H1 (cell line): Measurements from ENCODE around the gene NPNT. TPM values are rescaled to one million over a fixed set of nuclear protein-coding genes. Genes with fewer than 3 reads are reported as not detected.

ENCODE experiments used
- CTCF ChIA-PET: fragments of 300-600 bp; sonication (Branson Sonifier 250); formaldehyde crosslinking; loops from one replicate; lab custom pipeline; 2021; ENCODE audit not compliant: partially characterized antibody; lab: Charles Lee
- POLR2A ChIA-PET: fragments of 300-600 bp; sonication (Branson Sonifier 250); formaldehyde crosslinking; loops from one replicate; lab custom pipeline; 2021; ENCODE audit warnings: inconsistent platforms; ENCODE audit not compliant: partially characterized antibody; lab: Charles Lee
- DNase-seq, 2 experiments: peaks; one replicate each; pipeline versions ENCODE4 v3.0.0 to v3.0.0-alpha.2; 2010 to 2022; ENCODE audit warnings: low spot score in 2 of 2, low read depth in 1 of 2, mixed read lengths in 1 of 2
- FAIRE-seq: peaks from 2 replicates; lab custom pipeline; 2011; peaks lifted over from hg19 to GRCh38; lab: Jason Lieb, UNC
- H2AFZ ChIP-seq: 2 replicates; pipeline ENCODE4 v1.8.1; 2012; ENCODE audit warnings: low read length, inconsistent platforms
- H2AK5ac ChIP-seq: 2 replicates; pipeline ENCODE4 v1.6.1; 2013; ENCODE audit warnings: low read depth, low read length
- H2BK120ac ChIP-seq: replicated peaks from 2 replicates; pipeline ENCODE3; 2013; ENCODE audit warnings: low read depth, low read length, inconsistent platforms
- H2BK12ac ChIP-seq: 2 replicates; pipeline ENCODE4 v1.6.1; 2013; ENCODE audit warnings: low read depth, low read length
- H2BK15ac ChIP-seq: 2 replicates; pipeline ENCODE4 v1.6.1; 2013; ENCODE audit warnings: low read length
- H2BK20ac ChIP-seq: 2 replicates; pipeline ENCODE4 v1.6.1; 2013; ENCODE audit warnings: low read length
- H2BK5ac ChIP-seq: 2 replicates; pipeline ENCODE4 v1.6.1; 2013; ENCODE audit warnings: low read depth, low read length
- H3K14ac ChIP-seq: 2 replicates; pipeline ENCODE4 v1.6.1; 2013; ENCODE audit warnings: inconsistent platforms; ENCODE audit not compliant: insufficient read length
- H3K18ac ChIP-seq: 2 replicates; pipeline ENCODE4 v1.6.1; 2013; ENCODE audit warnings: low read length; ENCODE audit errors: extremely low read depth
- H3K23ac ChIP-seq: 2 replicates; pipeline ENCODE4 v1.6.1; 2013; ENCODE audit warnings: inconsistent platforms; ENCODE audit not compliant: insufficient read length
- H3K23me2 ChIP-seq: 2 replicates; pipeline ENCODE4 v1.6.1; 2013; ENCODE audit warnings: low read depth, low read length
- H3K27ac ChIP-seq: 2 replicates; pipeline ENCODE4 v1.6.1; 2011; ENCODE audit warnings: low read depth, low read length, inconsistent platforms
- H3K27me3 ChIP-seq, 4 experiments: replicated peaks in 1 of 4; 1 replicate in 1 of 4; 2 replicates in 3 of 4; pipeline versions ENCODE4 v1.6.1 to v1.8.1; 2011 to 2013; ENCODE audit warnings: low read length in 3 of 4, mild to moderate bottlenecking in 3 of 4, inconsistent platforms in 2 of 4, mixed read lengths in 2 of 4, moderate library complexity in 1 of 4; ENCODE audit not compliant: control insufficient read depth in 3 of 4, insufficient read depth in 3 of 4; ENCODE audit errors: extremely low read depth in 1 of 4
- H3K36me3 ChIP-seq, 4 experiments: 2 replicates each; pipeline versions ENCODE4 v1.6.1 to v1.8.1; 2011 to 2013; ENCODE audit warnings: mild to moderate bottlenecking in 4 of 4, low read length in 3 of 4, moderate library complexity in 2 of 4, control low read depth in 1 of 4, inconsistent platforms in 1 of 4; ENCODE audit not compliant: insufficient read depth in 4 of 4, control insufficient read depth in 2 of 4
- H3K4ac ChIP-seq: replicated peaks from 2 replicates; pipeline ENCODE3; 2013; ENCODE audit warnings: low read length, low read depth, mixed read lengths, inconsistent platforms; ENCODE audit not compliant: insufficient read length
- H3K4me1 ChIP-seq, 4 experiments: replicated peaks in 1 of 4; 1 replicate in 1 of 4; 2 replicates in 3 of 4; pipeline versions ENCODE4 v1.6.1 to v1.8.1; 2011 to 2013; ENCODE audit warnings: low read length in 3 of 4, inconsistent platforms in 2 of 4, mixed read lengths in 1 of 4; ENCODE audit not compliant: insufficient read depth in 4 of 4, control insufficient read depth in 3 of 4
- H3K4me2 ChIP-seq, 2 experiments: 2 replicates each; pipeline versions ENCODE4 v1.6.1 to v1.8.1; 2011 to 2013; ENCODE audit warnings: low read depth in 2 of 2, low read length in 2 of 2, control low read depth in 1 of 2, inconsistent platforms in 1 of 2, mild to moderate bottlenecking in 1 of 2; ENCODE audit not compliant: insufficient read depth in 1 of 2
- H3K4me3 ChIP-seq, 4 experiments: fragments of 200-600, 300-600 bp in 1 of 4; sonication (generic), shearing (Covaris generic), sonication (Bioruptor Twin) in 1 of 4; 2 replicates each; pipeline versions ENCODE4 v1.5.1 to v1.8.1; 2011 to 2016; ENCODE audit warnings: low read length in 4 of 4, low read depth in 3 of 4, control low read depth in 2 of 4, inconsistent platforms in 2 of 4, mild to moderate bottlenecking in 2 of 4, mixed read lengths in 1 of 4, moderate library complexity in 1 of 4; ENCODE audit not compliant: insufficient read depth in 2 of 4; ENCODE audit errors: extremely low read depth in 1 of 4
- H3K56ac ChIP-seq: replicated peaks from 2 replicates; pipeline ENCODE3; 2013; ENCODE audit warnings: low read depth, mild to moderate bottlenecking, mixed read lengths, low read length, inconsistent platforms; ENCODE audit not compliant: insufficient read length
- H3K79me1 ChIP-seq: 2 replicates; pipeline ENCODE4 v1.6.1; 2013; ENCODE audit warnings: low read depth, low read length, control low read depth
- H3K79me2 ChIP-seq, 2 experiments: 2 replicates each; pipeline versions ENCODE4 v1.6.1 to v1.8.1; 2012 to 2013; ENCODE audit warnings: low read length in 2 of 2, mild to moderate bottlenecking in 2 of 2, inconsistent platforms in 1 of 2; ENCODE audit not compliant: insufficient read depth in 2 of 2, control insufficient read depth in 1 of 2
- H3K9ac ChIP-seq, 4 experiments: replicated peaks in 1 of 4; 1 replicate in 1 of 4; 2 replicates in 3 of 4; pipeline versions ENCODE4 v1.6.1 to v1.8.1; 2011 to 2013; ENCODE audit warnings: low read depth in 3 of 4, low read length in 3 of 4, control low read depth in 2 of 4, mild to moderate bottlenecking in 2 of 4, moderate library complexity in 2 of 4, inconsistent platforms in 1 of 4; ENCODE audit errors: extremely low read depth in 1 of 4
- H3K9me3 ChIP-seq, 2 experiments: 2 replicates each; pipeline versions ENCODE4 v1.6.1 to v1.8.1; 2012 to 2013; ENCODE audit warnings: mild to moderate bottlenecking in 2 of 2, moderate library complexity in 2 of 2, control low read depth in 1 of 2, inconsistent platforms in 1 of 2, low read depth in 1 of 2, low read length in 1 of 2, mixed read lengths in 1 of 2; ENCODE audit not compliant: insufficient read depth in 2 of 2
- H4K20me1 ChIP-seq, 2 experiments: replicated peaks in 1 of 2; 2 replicates each; pipeline versions ENCODE3 to v1.8.1; 2011 to 2013; ENCODE audit warnings: inconsistent platforms in 2 of 2, low read length in 2 of 2, mild to moderate bottlenecking in 1 of 2; ENCODE audit not compliant: insufficient read depth in 2 of 2, control insufficient read depth in 1 of 2
- H4K5ac ChIP-seq: 2 replicates; pipeline ENCODE4 v1.6.1; 2013; ENCODE audit warnings: low read length, low read depth, mixed read lengths, inconsistent platforms; ENCODE audit not compliant: insufficient read length
- H4K8ac ChIP-seq: 2 replicates; pipeline ENCODE4 v1.8.0; 2013; ENCODE audit warnings: mild to moderate bottlenecking, moderate library complexity, low read length, inconsistent platforms; ENCODE audit not compliant: insufficient read depth; ENCODE audit errors: extremely low read depth
- H4K91ac ChIP-seq: replicated peaks from 2 replicates; pipeline ENCODE3; 2013; ENCODE audit warnings: low read length, mixed read lengths, inconsistent platforms; ENCODE audit not compliant: insufficient read length
- JUN ChIP-seq: IDR thresholded peaks from 2 replicates; pipeline ENCODE4 v1.6.1; 2011; ENCODE audit warnings: low read depth, mild to moderate bottlenecking, improper control_type of control experiment, low read length
- RFX5 ChIP-seq: IDR thresholded peaks from 2 replicates; pipeline ENCODE4 v1.6.1; 2011; ENCODE audit warnings: low read depth, low read length, improper control_type of control experiment, borderline replicate concordance
- SIN3A ChIP-seq, 2 experiments: IDR thresholded peaks in 1 of 2; conservative IDR thresholded peaks in 1 of 2; 2 replicates each; pipeline ENCODE4 v1.6.1; 2011 to 2012; ENCODE audit warnings: low read length in 2 of 2, improper control_type of control experiment in 1 of 2, low read depth in 1 of 2, mild to moderate bottlenecking in 1 of 2
- WGBS, 2 experiments: shearing (Covaris generic) in 1 of 2; methylation state at CpG; one replicate each; pipeline versions ENCODE4 v1.1.6 to v1.1.7; 2013 to 2015; ENCODE audit warnings: low lambda C conversion rate in 2 of 2, mixed read lengths in 2 of 2, inconsistent platforms in 1 of 2, low coverage in 1 of 2, missing lambda C conversion rate in 1 of 2; ENCODE audit not compliant: insufficient replicate concordance in 2 of 2, insufficient coverage in 1 of 2, insufficient read length in 1 of 2; ENCODE audit errors: extremely low coverage in 1 of 2, missing lambda C conversion rate in 1 of 2; 5-methylcytosine and 5-hydroxymethylcytosine counted together
- polyA plus RNA-seq, 7 experiments: library from polyadenylated mRNA; depleted of rRNA in 3 of 7; stranded (reverse) in 5 of 7; unstranded in 2 of 7; fragments of >200 nt in 5 of 7; fragments of 200-250 nt in 2 of 7; gene quantifications; 1 replicate in 5 of 7; 2 replicates in 1 of 7; 4 replicates in 1 of 7; pipeline versions ENCODE4 v1.2.1 to v1.2.3, GENCODE V29; 2011 to 2013; ENCODE audit warnings: missing spikeins in 2 of 7, mixed read lengths in 2 of 7
- total RNA-seq: library from RNA; stranded (reverse); fragmentation: NEBNext Ultra II Directional; extraction: Animal tissue kit (Norgen Biotek cat#: 25700); gene quantifications from 2 replicates; pipeline ENCODE4 v1.2.1, GENCODE V29; 2021

NPNT gene
- total and polyA plus RNA-seq, 2 of the 8 experiments (the other 6 are each of a cell fraction or from before 2014, with no cell fraction given) = 0.24 to 0.97 TPM

DNA sequence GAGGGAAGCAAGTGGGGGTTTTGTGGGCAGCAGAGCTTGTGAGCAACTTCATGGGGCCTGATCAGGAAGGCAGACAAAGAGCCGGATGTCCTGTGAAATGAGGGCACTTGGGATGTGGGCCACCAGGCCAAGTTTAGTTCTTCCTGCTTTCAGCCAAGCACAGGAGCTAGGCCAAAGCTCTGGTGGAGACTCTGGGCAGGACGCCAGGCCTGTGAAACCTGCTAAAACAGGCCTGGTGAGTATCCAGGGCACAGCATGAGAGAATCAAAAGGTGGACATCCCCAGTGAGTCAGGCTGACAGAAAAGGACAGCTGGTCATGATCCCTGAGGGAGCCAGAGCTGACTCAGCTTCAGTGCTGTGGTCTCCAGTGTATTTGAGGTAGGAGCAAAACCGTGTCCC, 95.7 kb downstream of the NPNT start:
- H3K27ac ChIP-seq = no peak overlapping the region
- no peak overlapping the region for H3K4me2 ChIP-seq
- H3K9me3 ChIP-seq = no peaks in the 10 kb centered on the region
- CTCF ChIA-PET = interaction anchor here (1.2 to 2.2 kb wide), 3 partner anchors 11 to 36 kb away, joined by 3 to 6 read pairs (median 4); no protein-coding TSS in a partner anchor
- DNase-seq (no peak), FAIRE-seq (no peak)
- H2BK5ac ChIP-seq = no peak overlapping the region
- no peak overlapping the region for H2BK120ac ChIP-seq
- no peak overlapping the region for H2BK15ac ChIP-seq
- no peaks in the 10 kb centered on the region for H4K20me1 ChIP-seq
- H3K56ac ChIP-seq = no peak overlapping the region
- H3K79me1 ChIP-seq = no peaks in the 10 kb centered on the region
- no peaks in the 10 kb centered on the region for H3K27me3 ChIP-seq
- no peak overlapping the region for H3K9ac ChIP-seq
- POLR2A ChIA-PET = no interaction called here
- H3K23me2 ChIP-seq = no peaks in the 10 kb centered on the region
- no peak overlapping the region for H2BK20ac ChIP-seq
- no peak overlapping the region for H4K8ac ChIP-seq
- H3K36me3 ChIP-seq = no peaks in the 10 kb centered on the region
- peaks cover 0 to 2% (median 0%) of the 10 kb centered on the region in 4 experiments; a peak in 1 of 7 replicates for H3K4me1 ChIP-seq
- WGBS, 2 experiments = 88% methylated on average over 3 of the region's 3 CpGs; no CpG with 5 or more reads in 1 of the 2 experiments
- no peak overlapping the region for H3K18ac ChIP-seq
- H2AFZ ChIP-seq = no peak overlapping the region
- H4K5ac ChIP-seq = no peak overlapping the region
- H2BK12ac ChIP-seq = no peak overlapping the region
- no peaks in the 10 kb centered on the region for H3K79me2 ChIP-seq
- no peak overlapping the region for H2AK5ac ChIP-seq
- H3K14ac ChIP-seq = no peak overlapping the region
- no peak overlapping the region for H3K23ac ChIP-seq
- TF ChIP-seq SIN3A (conservative IDR thresholded peaks at IDR 0.05 in 1 of 2, IDR thresholded peaks at IDR 0.05 in 1 of 2; ENCODE audit: low read depth in 1 of 2, low read length in 2 of 2) (no peak), JUN (no peak), RFX5 (no peak)
- no peak overlapping the region for H3K4ac ChIP-seq
- no peak overlapping the region for H3K4me3 ChIP-seq
- no peak overlapping the region for H4K91ac ChIP-seq
